HG03469 (cell line): ENCODE results near the gene SPINK7.
"Not testable (repeated sequence)": the region's sequence is repeated elsewhere in the genome, so short reads cannot be mapped to it uniquely, and the experiment has no call there.

ENCODE experiments used
- ATAC-seq: cut with Tn5 transposase; IDR thresholded peaks from one replicate; pipeline ENCODE4 v1.9.1; 2021; ENCODE audit warnings: mild to moderate bottlenecking, moderate library complexity, moderate number of reproducible peaks; ENCODE audit not compliant: unreplicated experiment

The SPINK7 gene

DNA sequence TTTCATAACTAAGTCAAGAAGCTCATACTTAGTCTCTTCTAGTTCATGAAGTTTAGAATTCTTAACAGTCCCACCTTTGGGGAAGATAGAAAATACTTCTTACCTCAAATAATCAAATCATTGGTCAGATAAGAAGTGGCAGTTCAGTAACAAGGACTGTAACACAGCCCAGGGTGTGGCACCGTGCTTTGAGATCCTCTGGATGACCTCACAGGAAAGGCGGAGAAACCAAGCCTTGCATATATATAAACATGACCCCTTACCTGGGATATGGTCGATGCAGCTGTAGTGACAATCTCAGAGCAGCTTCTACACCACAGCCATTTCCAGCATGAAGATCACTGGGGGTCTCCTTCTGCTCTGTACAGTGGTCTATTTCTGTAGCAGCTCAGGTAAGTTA, at the start of gene SPINK7:
TSS of gene SPINK7 (plus strand) at position 271 of the 400 bp plus-strand sequence. CDS start at position 332, 61 bp downstream.
- no peak for ATAC-seq

DNA sequence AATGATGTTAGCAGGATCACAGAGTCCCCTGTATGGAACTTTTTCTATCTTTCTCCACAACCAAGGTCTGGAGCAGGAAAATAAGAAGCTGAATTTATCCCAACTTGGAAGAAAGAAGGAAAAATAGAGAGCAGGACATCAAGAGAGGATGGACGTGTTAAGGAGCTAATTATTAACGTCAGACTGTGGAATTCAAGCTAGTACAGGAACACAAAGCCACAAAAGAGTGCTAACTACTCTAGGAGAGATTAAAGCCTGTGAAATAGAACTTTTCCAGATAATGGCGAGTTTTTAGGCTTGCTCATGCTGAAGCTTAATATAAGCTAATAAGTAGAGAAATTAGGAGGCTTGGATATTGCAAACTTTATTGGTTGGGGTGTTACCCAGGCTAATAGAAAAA, 44.3 kb upstream of the SPINK7 start:
- ATAC-seq: no peak

DNA sequence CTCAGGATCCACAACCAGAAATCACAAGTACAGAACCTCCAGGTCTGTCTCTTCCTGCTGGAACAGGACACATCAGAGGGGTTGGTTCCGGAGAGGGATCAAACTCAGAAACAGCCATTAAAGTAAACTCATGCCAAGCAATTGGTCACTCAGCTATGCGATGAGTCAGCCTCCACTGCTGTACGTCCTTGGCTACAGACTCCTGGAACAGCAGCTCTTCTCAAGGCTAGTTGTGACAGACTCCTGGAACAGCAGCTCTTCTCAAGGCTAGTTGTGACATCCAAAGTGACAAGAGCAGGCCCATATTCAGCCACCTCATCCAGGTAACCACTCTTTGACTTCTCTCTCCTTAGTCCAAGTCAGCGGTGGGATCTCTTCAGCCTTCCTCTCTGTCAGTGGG, 43.7 kb upstream of the SPINK7 start, which contains the start of gene SPINK13:
TSS of gene SPINK13 (plus strand) at position 229 of the 400 bp plus-strand sequence. CDS start 1,279 bp downstream, outside the sequence.
- ATAC-seq: no peak

DNA sequence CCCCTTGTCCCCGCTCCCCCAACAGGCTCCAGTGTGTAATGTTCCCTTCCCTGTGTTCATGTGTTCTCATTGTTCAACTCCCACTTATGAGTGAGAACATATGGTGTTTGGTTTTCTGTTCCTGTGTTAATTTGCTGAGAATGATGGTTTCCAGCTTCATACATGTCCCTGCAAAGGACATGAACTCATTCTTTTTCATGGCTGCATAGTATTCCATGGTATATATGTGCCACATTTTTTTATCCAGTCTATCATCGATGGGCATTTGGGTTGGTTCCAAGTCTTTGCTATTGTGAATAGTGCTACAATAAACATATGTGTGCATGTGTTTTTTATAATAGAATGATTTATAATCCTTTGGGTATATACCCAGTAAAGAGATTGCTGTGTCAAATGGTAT, 37.1 kb upstream of the SPINK7 start:
- not testable (repeated sequence) for ATAC-seq

DNA sequence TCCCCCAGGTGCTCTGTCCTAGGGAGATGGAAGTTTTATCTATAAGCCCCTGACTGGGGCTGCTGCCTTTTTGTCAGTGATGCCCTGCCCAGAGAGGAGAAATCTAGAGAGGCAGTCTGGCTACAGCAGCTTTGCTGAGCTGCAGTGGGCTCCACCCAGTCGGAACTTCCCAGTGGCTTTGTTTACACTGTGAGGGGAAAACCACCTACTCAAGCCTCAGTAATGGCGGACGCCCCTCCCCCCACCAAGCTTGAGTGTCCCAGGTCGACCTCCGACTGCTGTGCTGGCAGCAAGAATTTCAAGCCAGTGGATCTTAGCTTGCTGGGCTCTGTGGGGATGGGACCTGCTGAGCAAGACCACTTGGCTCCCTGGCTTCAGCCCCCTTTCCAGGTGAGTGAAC, 31.3 kb upstream of the SPINK7 start:
- not testable (repeated sequence) for ATAC-seq

DNA sequence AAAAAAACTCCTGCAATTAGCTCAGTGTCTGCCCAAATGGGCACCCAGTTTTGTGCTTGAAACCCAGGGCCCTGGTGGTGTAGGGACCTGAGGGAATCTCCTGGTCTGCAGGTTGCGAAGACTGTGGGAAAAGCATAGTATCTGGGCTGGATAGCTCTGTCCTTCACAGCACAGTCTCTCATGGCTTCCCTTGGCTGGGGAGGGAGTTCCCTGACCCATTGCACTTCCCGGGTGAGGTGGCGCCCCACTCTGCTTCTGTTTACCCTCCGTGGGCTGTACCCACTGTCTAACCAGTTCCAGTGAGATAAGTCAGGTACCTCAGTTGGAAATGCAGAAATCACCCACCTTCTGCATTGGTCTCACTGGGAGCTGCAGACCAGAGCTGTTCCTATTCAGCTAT, 30.9 kb upstream of the SPINK7 start:
- not testable (repeated sequence) for ATAC-seq

DNA sequence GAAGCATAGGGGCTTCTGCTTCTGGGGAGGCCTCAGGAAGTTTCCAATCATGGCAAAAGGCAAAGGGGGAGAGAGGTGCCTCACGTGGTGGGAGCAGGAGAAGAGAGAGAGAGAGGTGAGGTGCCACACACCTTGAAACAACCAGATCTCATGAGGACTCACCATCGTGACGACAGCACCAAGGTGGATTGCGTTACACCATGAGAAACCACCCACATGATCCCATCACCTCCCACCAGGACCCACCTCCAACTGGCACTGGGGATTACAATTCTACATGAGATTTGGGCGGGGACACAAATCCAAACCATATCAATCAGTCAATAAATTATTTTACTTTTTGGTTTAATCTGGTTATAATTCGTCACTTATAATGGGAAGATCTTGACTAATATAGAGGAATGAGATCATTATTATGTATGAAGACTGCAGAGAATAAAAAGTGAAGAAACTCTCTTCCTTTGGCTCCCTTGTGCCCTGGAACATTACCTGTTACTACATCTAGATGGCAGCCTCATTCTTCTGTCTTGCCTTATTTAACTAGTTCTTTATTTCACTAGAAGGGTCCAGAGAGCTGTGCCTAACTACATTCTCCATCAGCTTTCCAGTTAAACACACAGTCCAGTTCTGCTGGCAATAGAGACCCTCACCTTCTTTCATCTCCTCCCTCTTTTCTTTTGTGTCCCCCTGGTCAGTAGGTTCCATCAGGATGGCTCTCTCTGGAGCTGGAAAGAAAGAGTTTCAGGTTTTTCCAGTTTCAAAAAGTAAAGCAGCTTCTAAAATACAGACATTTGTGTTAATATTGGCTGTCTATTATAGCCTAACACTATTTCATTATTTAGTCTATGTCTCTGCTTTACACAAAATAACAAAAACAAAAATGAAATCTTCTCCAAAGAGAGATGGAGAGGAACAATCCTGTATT, 21.7 kb upstream of the SPINK7 start:
- no peak for ATAC-seq

DNA sequence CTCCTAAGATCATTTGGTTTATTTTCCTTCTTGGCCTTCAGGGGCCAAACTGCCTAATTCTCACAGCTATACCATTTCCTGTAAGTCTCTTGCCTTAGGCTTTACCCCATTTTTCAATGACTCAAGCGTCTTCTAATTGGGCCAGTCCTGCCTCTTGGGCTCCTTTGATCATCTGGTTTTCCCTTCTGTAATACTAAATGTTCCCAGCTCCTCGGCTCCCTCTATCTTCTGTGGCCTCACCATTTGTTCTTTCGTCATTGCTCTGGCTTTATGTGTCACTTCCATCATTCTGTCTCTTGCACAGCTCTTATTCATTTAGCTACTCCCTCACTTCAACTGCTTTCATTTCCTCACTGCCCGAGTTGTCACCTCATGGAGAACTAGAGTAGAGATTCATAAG, 14.5 kb upstream of the SPINK7 start:
- ATAC-seq: no peak

DNA sequence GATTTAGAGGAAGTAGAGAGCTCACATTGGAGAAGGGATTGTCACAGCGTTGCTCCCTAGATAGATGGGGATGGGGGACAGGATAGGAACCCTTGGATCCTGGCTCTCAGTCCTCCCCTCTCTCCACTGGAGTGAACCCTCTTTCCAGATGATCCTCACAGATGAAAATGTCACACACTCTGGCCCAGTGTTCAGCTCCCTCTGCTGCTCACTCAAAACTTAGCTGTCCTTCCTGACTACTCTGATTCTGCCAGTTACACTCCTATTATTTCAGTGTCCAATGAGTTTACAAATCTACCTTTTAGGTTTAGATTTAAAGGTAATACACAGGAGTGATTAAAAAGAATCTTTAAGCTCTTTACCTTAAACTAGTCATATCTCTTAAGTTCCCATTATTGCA, 5.8 kb upstream of the SPINK7 start:
- no peak for ATAC-seq

DNA sequence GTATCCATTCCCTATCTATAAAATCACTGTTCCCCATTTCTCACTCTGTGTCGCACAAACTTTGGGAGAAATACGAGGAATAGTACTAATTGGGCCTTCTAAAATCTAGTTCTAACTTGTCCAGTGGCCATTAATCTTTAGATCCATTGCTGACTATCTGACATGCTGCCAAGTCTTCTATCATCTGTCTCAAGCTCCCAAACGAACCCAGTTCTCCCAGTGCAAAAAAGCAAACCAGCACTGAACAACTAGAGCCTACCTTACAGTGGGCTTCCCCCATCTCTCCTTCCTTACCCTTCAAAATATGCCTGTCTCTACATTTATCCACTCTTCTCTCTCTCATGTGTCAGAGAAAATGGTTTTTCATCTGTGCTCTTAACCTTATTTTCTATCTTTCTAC, 3.2 kb upstream of the SPINK7 start:
- no peak for ATAC-seq

DNA sequence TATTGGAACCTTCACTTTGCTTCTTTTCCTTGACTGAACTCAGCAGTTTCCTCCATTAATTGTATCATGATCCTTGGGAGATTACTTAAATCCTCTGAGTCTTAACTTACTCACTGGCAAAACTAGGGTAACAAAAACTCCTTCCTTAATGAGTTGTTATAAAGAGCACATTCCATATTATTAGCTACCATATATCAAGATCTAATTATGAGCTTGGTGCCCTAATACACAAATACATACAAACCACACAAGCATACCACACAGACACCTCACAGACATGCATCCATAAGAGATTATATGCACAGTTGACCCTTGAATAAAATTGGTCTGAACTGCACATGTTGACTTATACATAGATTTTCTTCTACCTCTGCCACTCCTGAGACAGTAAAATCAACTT, 2.5 kb upstream of the SPINK7 start:
- ATAC-seq: no peak

DNA sequence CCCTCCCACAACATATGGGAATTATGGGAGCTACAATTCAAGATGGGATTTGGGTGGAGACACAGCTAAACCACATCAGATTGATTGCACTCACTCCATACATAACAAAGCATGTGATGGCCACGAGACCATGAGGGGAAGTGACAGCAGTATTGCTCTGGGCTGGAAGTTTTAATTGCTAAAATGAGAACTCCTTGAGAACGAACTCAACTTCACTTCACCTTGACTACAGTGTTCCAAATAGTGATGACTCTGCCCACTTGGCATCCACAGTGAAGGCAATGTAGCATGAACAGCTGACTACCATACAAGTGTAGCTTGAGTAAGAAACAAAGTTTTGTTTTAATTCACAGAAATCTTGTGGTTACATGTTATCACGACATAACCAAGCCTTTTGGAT, 739 bp upstream of the SPINK7 start:
- ATAC-seq: no peak

DNA sequence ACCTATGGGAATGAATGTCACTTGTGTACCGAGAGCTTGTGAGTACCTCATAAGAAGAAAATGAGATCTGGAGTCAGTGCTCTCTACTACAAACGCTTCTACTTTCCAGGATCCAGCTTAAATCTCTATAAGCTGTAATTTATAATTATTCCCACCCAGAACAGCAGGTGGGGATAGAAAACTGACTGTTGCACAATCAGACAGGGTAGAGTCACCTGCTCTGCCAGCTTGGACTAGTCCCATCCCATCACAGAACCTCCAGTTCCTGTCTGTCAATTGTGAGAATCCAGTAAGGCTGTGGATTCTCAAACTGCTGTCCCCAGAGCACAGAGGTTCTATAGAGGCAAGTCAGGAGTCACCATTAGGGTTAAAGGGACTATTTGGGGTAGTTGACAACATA, 2.0 kb downstream of the SPINK7 start:
- no peak for ATAC-seq

DNA sequence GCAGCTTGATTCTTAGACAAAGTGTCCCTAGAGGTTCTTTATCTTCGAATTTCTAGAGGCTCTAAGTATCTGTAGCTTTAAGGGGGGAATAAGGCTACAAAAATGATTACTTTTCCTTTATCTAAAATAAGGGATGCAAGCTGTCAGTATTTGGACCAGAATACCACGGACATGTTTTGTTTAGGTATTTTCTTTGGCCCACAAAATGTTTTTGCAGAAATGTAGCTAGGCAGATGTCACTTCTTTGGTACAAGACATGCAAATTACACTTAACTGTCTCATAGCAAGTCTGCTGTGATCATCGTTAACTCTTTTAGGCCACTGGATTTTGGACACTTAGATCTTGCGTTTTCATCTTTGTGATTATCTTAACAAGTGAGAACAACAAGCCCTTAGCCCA, 2.5 kb downstream of the SPINK7 start:
- no peak for ATAC-seq

DNA sequence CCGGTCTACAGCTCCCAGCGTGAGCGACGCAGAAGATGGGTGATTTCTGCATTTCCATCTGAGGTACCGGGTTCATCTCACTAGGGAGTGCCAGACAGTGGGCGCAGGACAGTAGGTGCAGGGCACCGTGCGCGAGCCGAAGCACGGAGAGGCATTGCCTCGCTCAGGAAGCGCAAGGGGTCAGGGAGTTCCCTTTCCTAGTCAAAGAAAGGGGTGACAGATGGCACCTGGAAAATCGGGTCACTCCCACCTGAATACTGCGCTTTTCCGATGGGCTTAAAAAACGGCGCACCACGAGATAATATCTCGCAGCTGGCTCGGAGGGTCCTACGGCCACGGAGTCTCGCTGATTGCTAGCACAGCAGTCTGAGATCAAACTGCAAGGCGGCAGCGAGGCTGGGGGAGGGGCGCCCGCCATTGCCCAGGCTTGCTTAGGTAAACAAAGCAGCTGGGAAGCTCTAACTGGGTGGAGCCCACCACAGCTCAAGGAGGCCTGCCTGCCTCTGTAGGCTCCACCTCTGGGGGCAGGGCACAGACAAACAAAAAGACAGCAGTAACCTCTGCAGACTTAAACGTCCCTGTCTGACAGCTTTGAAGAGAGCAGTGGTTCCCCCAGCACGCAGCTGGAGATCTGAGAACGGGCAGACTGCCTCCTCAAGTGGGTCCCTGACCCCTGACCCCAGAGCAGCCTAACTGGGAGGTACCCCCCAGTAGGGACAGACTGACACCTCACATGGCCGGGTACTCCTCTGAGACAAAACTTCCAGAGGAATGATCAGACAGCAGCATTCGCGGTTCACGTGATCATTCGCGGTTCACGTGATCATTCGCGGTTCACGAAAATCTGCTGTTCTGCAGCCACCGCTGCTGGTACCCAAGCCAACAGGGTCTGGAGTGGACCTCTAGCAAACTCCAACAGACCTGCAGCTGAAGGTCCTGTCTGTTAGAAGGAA, 8.1 kb downstream of the SPINK7 start:
- ATAC-seq: not testable (repeated sequence)

DNA sequence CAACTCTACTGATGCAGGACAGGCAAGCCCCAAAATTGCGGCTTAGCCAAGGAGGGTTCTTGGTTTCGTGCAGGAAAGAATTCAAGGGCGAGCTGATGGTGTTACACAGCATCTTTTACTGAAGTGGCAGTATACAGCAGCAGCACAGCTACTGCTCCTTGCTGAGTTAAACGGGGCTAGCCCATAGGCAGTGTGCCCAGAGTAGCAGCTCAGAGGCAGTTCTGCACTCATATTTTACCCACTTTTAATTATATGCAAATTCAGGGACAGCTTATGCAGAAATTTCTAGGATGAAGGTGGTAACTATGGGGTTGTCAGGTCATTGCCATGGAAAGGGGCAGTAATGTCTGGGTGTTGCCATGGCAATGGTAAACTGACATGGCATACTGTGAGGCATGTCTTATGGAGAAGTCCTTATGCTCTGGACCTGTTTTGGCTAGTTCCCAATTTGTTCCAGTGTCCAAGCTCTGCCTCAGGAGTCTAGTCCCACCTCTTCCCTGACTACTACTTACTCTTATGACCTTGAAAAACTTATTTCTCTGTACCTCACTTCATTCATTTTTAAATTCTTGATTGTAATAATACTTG, 21.1 kb downstream of the SPINK7 start:
- no peak for ATAC-seq

DNA sequence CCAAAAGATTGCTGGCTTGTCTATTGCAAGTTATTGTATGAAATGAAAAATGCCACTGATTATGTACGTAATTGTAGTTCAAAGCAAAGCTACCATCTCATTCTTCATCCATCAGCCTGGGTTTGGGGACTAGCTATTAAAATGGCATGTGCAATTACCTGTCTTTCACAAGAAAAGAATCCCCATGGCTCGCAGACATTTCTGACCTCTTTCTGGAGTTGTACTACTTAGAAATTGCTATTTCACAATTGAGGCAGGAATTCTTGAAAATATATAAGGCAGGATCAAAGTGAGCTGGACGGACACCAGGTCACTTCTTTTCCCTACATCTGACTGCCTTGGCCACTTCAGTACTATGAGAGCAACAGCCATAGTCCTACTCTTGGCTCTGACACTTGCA, 23.0 kb downstream of the SPINK7 start, which contains the start of gene SPINK9:
TSS of gene SPINK9 (plus strand) at position 301 of the 400 bp plus-strand sequence. CDS start at position 356, 55 bp downstream.
- ATAC-seq: no peak

DNA sequence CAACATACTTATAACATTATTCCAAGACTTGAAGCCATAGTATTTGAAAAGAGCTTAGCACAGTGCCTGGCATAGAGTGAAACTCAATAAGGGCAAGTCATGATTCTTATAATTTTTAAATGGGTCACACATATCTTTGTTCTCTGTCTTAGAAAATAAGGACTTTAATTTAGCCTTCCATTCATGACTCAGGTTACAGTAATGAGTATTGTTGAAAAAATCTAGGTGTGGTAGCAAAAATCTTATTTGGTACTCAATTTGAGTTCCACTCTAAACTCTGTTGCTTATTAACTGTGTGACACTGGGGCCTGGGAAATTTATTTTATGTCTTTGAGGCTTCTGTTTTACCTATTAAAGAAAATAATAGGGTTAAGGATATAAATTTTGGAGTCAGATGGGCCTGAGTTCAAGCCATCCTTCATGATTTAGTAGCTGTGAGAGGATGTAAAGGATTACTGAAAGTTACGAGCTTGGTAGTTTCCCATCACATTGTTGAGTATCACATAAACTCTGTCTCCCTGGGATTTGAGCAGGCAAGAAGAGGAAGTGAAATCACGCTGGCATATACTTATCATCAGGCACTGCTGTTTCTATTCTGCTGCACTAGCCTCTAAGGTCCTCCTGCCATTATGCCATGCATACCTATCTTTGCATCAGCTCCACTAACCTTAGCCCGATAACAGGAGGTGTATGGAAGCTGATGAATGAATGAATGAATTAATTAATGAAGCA, 24.6 kb downstream of the SPINK7 start:
- peak; percentile 92 for ATAC-seq

DNA sequence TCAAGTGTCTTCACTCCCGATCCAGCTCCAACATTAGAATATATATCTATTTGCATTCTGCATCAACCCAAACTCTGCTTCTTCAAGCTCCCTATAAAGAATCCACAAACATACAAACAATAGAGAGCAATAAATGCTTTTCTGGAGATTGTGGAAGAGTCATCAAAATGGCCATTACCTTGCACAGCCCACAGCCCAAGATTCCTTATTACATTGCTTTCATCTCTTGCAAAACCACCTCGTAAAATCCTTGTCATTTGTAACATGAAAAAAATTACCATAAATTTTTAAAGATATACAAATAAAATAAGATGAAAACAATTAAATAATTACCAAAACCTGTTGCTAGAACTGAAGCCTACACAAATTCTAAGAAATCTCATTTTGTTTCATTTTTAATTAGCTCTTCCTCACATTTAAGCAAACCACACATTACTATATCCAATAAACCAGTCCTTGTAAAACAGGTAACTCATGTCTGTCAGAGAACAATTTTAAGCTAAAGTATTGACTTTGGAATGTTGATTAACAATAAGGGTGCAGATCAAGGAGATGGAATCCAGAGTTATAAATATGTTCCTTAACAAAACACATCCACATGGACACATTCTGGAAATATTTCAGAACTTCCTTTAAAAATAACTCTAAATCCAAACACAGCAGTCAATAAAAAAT, 30.3 kb downstream of the SPINK7 start:
- ATAC-seq: no peak

DNA sequence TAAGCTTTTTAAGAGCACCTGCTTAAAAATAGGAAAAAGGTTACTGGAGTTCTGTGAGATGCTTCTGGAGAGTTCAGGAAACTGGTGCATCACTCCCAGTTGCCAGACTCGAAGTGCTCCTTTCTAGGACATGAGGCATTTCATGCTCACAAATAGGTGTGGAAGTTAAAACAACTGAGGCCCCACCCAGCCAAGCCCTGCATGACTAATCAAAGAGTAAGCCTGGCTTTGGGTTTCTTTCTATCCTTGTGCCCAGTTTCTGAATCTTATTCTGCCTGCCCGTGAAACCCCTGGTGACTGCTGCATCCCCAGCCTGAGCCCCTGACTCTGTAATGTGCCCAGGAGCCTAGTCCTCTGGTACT, 30.8 kb downstream of the SPINK7 start:
- ATAC-seq: no peak
